OCI-LY1 (cell line): ENCODE results near the gene PHRF1.
A peak's percentile ranks its signal among the peaks of the same experiment; 100 is the strongest.

Source experiments
- H2AFZ ChIP-seq: fragments of 200-600 bp; sonication (generic), shearing (Covaris generic); 2 replicates; pipeline ENCODE4 v1.6.0; 2014; ENCODE audit warnings: antibody characterized with exemption, mild to moderate bottlenecking, low read length
- H3F3A ChIP-seq: fragments of 200-600 bp; sonication (generic), shearing (Covaris generic); 2 replicates; pipeline ENCODE4 v1.6.0; 2014; ENCODE audit warnings: mild to moderate bottlenecking, antibody characterized with exemption, low read length, moderate library complexity; ENCODE audit not compliant: insufficient read depth
- H3K27ac ChIP-seq: fragments of 200-600 bp; sonication (generic); 2 replicates; pipeline ENCODE4 v1.5.1; 2014; ENCODE audit warnings: low read length, mixed run types, mild to moderate bottlenecking, low read depth; ENCODE audit not compliant: poor library complexity, severe bottlenecking
- H3K27me3 ChIP-seq: fragments of 200-600 bp; sonication (generic); 2 replicates; pipeline ENCODE4 v1.6.0; 2014; ENCODE audit warnings: antibody characterized with exemption, mild to moderate bottlenecking, low read length, moderate library complexity; ENCODE audit not compliant: insufficient read depth
- H3K36me3 ChIP-seq: fragments of 200-600 bp; sonication (generic); 2 replicates; pipeline ENCODE4 v1.6.1; 2014; ENCODE audit warnings: mild to moderate bottlenecking, antibody characterized with exemption, low read length, moderate library complexity, mixed read lengths; ENCODE audit not compliant: insufficient read depth
- H3K4me1 ChIP-seq: fragments of 200-600 bp; sonication (generic); 2 replicates; pipeline ENCODE4 v1.5.1; 2014; ENCODE audit warnings: mild to moderate bottlenecking, low read length, moderate library complexity; ENCODE audit not compliant: insufficient read depth, severe bottlenecking
- H3K4me2 ChIP-seq: fragments of 200-600 bp; sonication (generic), shearing (Covaris generic); 2 replicates; pipeline ENCODE4 v1.6.1; 2014; ENCODE audit warnings: low read length
- H3K4me3 ChIP-seq: fragments of 200-600 bp; sonication (generic); 2 replicates; pipeline ENCODE4 v1.5.1; 2014; ENCODE audit warnings: low read length, low read depth, mild to moderate bottlenecking, mixed read lengths; ENCODE audit not compliant: poor library complexity, severe bottlenecking
- H3K79me2 ChIP-seq: fragments of 200-600 bp; shearing (Covaris generic); 2 replicates; pipeline ENCODE4 v1.6.1; 2016; ENCODE audit warnings: mixed run types, low read length, mixed read lengths; ENCODE audit not compliant: insufficient read depth
- H3K9ac ChIP-seq: fragments of 200-600 bp; sonication (generic), shearing (Covaris generic); 2 replicates; pipeline ENCODE4 v1.6.1; 2014; ENCODE audit warnings: mild to moderate bottlenecking, low read length, mixed read lengths
- H3K9me2 ChIP-seq: fragments of 200-600 bp; sonication (generic), shearing (Covaris generic); 2 replicates; pipeline ENCODE4 v1.6.1; 2014; ENCODE audit warnings: low read depth, mild to moderate bottlenecking, low read length, mixed read lengths
- H3K9me3 ChIP-seq: fragments of 200-600 bp; shearing (Covaris generic); 2 replicates; pipeline ENCODE4 v1.6.1; 2014; ENCODE audit warnings: low read length, mixed read lengths
- H4K20me1 ChIP-seq: fragments of 200-600 bp; sonication (generic), shearing (Covaris generic); 2 replicates; pipeline ENCODE4 v1.6.0; 2016; ENCODE audit warnings: mild to moderate bottlenecking, low read length; ENCODE audit not compliant: insufficient read depth
- CTCF ChIP-seq: fragments of 200-600 bp; sonication (generic), shearing (Covaris generic); IDR thresholded peaks from 2 replicates; pipeline ENCODE4 v1.5.1; 2017; ENCODE audit warnings: mild to moderate bottlenecking, antibody characterized with exemption, low read length, moderate library complexity, mixed read lengths
- EZH2 ChIP-seq: fragments of 200-600 bp; sonication (generic), shearing (Covaris generic); IDR thresholded peaks from 2 replicates; pipeline ENCODE4 v1.8.0; 2017; ENCODE audit warnings: borderline replicate concordance, mixed run types, mild to moderate bottlenecking, antibody characterized with exemption, low read length, moderate library complexity, mixed read lengths

The PHRF1 gene

GRCh38 chr11:567011-567628 lies 9.2 kb upstream of the PHRF1 start:
- peaks cover 25% of the 10 kb centered on the region for H3K4me1 ChIP-seq
- peak overlapping the region; percentile 79; the same call in 1 of the 2 replicates for H3K9ac ChIP-seq
- no peaks in the 10 kb centered on the region for H4K20me1 ChIP-seq

GRCh38 chr11:567629-568292 lies 8.5 kb upstream of the PHRF1 start:
- no peaks in the 10 kb centered on the region; the same call in 1 of the 2 replicates for H3K36me3 ChIP-seq
- H2AFZ ChIP-seq = no peak overlapping the region
- no peaks in the 10 kb centered on the region for H4K20me1 ChIP-seq
- no peaks in the 10 kb centered on the region for H3K9me2 ChIP-seq
- H3K79me2 ChIP-seq = no peaks in the 10 kb centered on the region
- H3K4me2 ChIP-seq = peak overlapping the region; percentile 88
- H3K9ac ChIP-seq = peak overlapping the region; percentile 79
- no peak for TF ChIP-seq CTCF
- TF ChIP-seq EZH2 = no peak
- H3K27ac ChIP-seq = no peak overlapping the region
- H3K4me1 ChIP-seq = peaks cover 25% of the 10 kb centered on the region
- peaks cover 5% of the 10 kb centered on the region; the same call in 1 of the 2 replicates for H3K27me3 ChIP-seq
- no peaks in the 10 kb centered on the region for H3F3A ChIP-seq
- H3K9me3 ChIP-seq = no peaks in the 10 kb centered on the region
- peak overlapping the region; percentile 74 for H3K4me3 ChIP-seq

More at GRCh38 chr11:567011-567628, 9.2 kb upstream of the PHRF1 start:
- H3K27ac ChIP-seq = no peak overlapping the region
- peak overlapping the region; percentile 74 for H3K4me3 ChIP-seq
- H3K27me3 ChIP-seq = peaks cover 5% of the 10 kb centered on the region; the same call in 1 of the 2 replicates
- no peak overlapping the region for H2AFZ ChIP-seq
- TF ChIP-seq EZH2 = no peak
- no peaks in the 10 kb centered on the region; the same call in 1 of the 2 replicates for H3K36me3 ChIP-seq
- H3K9me3 ChIP-seq = no peaks in the 10 kb centered on the region
- no peaks in the 10 kb centered on the region for H3F3A ChIP-seq
- H3K9me2 ChIP-seq = no peaks in the 10 kb centered on the region
- H3K79me2 ChIP-seq = no peaks in the 10 kb centered on the region
- peak overlapping the region; percentile 88 for H3K4me2 ChIP-seq

GRCh38 chr11:568306-569157 lies 7.7 kb upstream of the PHRF1 start:
- H3K4me3 ChIP-seq = peak overlapping the region; percentile 85
- peak overlapping the region; percentile 100 for H3K4me2 ChIP-seq
- no peak overlapping the region for H3K27ac ChIP-seq
- H3K27me3 ChIP-seq = peaks cover 5% of the 10 kb centered on the region; the same call in 1 of the 2 replicates
- no peaks in the 10 kb centered on the region for H4K20me1 ChIP-seq
- peak overlapping the region; percentile 97 for H3K9ac ChIP-seq
- no peak for TF ChIP-seq CTCF
- TF ChIP-seq EZH2 = no peak
- H3K9me3 ChIP-seq = no peaks in the 10 kb centered on the region
- H2AFZ ChIP-seq = no peak overlapping the region
- no peaks in the 10 kb centered on the region for H3F3A ChIP-seq
- H3K36me3 ChIP-seq = no peaks in the 10 kb centered on the region; the same call in 1 of the 2 replicates
- no peaks in the 10 kb centered on the region for H3K9me2 ChIP-seq
- no peaks in the 10 kb centered on the region for H3K79me2 ChIP-seq
- H3K4me1 ChIP-seq = peaks cover 25% of the 10 kb centered on the region
